IMR-90 (cell line): ENCODE data around the gene RAPSN. TPM values are rescaled to one million over a fixed set of nuclear protein-coding genes. Genes with fewer than 3 reads are reported as not detected.

Experiments
- ATAC-seq: fragments of 200-7000 bp; cut with Tn5 transposase; 2 replicates; pipeline ENCODE4 v1.9.1; 2020; ENCODE audit warnings: low read depth, mild to moderate bottlenecking, moderate library complexity
- BruUV-seq: library from RNA; stranded (reverse); fragments of 400-500 nt; replicated peaks from 2 replicates; lab custom pipeline; 2021; lab: Mats Ljungman, UMichigan
- CTCF ChIA-PET: fragments of 300-600 bp; formaldehyde crosslinking; extraction: SDS; loops from one replicate; lab custom pipeline; 2021; ENCODE audit warnings: antibody characterized with exemption; lab: Yijun Ruan, JAX
- POLR2A ChIA-PET: fragments of 300-600 bp; sonication (Branson Sonifier 250); formaldehyde crosslinking; loops from one replicate; lab custom pipeline; 2022; ENCODE audit warnings: antibody characterized with exemption; ENCODE audit not compliant: unreplicated experiment; lab: Charles Lee
- DNase-seq: peaks from one replicate; pipeline ENCODE4 v3.0.0; 2013
- H2AFZ ChIP-seq: replicated peaks from 2 replicates; pipeline ENCODE3; 2013; ENCODE audit warnings: low read length, mild to moderate bottlenecking; ENCODE audit not compliant: poor library complexity
- H2AK5ac ChIP-seq: 2 replicates; pipeline ENCODE4 v1.6.1; 2013; ENCODE audit warnings: low read depth, low read length, inconsistent platforms
- H2AK9ac ChIP-seq: replicated peaks from 2 replicates; pipeline ENCODE3; 2013; ENCODE audit warnings: mild to moderate bottlenecking, low read depth, low read length, moderate library complexity; ENCODE audit not compliant: poor library complexity
- H2BK120ac ChIP-seq: 2 replicates; pipeline ENCODE4 v1.6.1; 2013; ENCODE audit warnings: low read depth, low read length, inconsistent platforms
- H2BK15ac ChIP-seq: 3 replicates; pipeline ENCODE4 v1.6.1; 2013; ENCODE audit warnings: low read depth, low read length, inconsistent platforms
- H2BK20ac ChIP-seq: 2 replicates; pipeline ENCODE4 v1.6.1; 2013; ENCODE audit warnings: low read depth, mild to moderate bottlenecking, inconsistent platforms, low read length, moderate library complexity
- H2BK5ac ChIP-seq: 2 replicates; pipeline ENCODE4 v1.6.1; 2013; ENCODE audit warnings: mild to moderate bottlenecking, low read depth, low read length, inconsistent platforms; ENCODE audit not compliant: poor library complexity, severe bottlenecking
- H3K14ac ChIP-seq: replicated peaks from 2 replicates; pipeline ENCODE4 v1.6.1; 2013; ENCODE audit warnings: low read depth, low read length, inconsistent platforms
- H3K18ac ChIP-seq: 2 replicates; pipeline ENCODE4 v1.6.1; 2013; ENCODE audit warnings: low read depth, low read length, control low read depth
- H3K23ac ChIP-seq: 2 replicates; pipeline ENCODE4 v1.6.1; 2013; ENCODE audit warnings: low read depth, low read length, inconsistent platforms
- H3K27ac ChIP-seq: 2 replicates; pipeline ENCODE4 v1.5.1; 2013; ENCODE audit warnings: mild to moderate bottlenecking, control low read depth, low read length; ENCODE audit not compliant: insufficient read depth
- H3K27me3 ChIP-seq: 2 replicates; pipeline ENCODE4 v1.6.1; 2013; ENCODE audit warnings: low read length; ENCODE audit not compliant: control insufficient read depth, insufficient read depth
- H3K36me3 ChIP-seq: 2 replicates; pipeline ENCODE4 v1.6.1; 2013; ENCODE audit warnings: low read length, mixed read lengths; ENCODE audit not compliant: control insufficient read depth, insufficient read depth
- H3K4ac ChIP-seq: 2 replicates; pipeline ENCODE4 v1.6.1; 2013; ENCODE audit warnings: low read depth, low read length, inconsistent platforms
- H3K4me1 ChIP-seq: 2 replicates; pipeline ENCODE4 v1.6.1; 2013; ENCODE audit warnings: low read length, mixed read lengths; ENCODE audit not compliant: control insufficient read depth, insufficient read depth
- H3K4me2 ChIP-seq: 2 replicates; pipeline ENCODE4 v1.6.1; 2013; ENCODE audit warnings: low read depth, mild to moderate bottlenecking, control low read depth, low read length, moderate library complexity
- H3K4me3 ChIP-seq: 2 replicates; pipeline ENCODE4 v1.5.1; 2013; ENCODE audit warnings: low read depth, mild to moderate bottlenecking, control low read depth, low read length, moderate library complexity; ENCODE audit not compliant: insufficient read depth
- H3K56ac ChIP-seq: 2 replicates; pipeline ENCODE4 v1.6.1; 2013; ENCODE audit warnings: low read length, inconsistent platforms; ENCODE audit not compliant: insufficient read depth; ENCODE audit errors: extremely low read depth
- H3K79me1 ChIP-seq, 2 experiments: 2 replicates each; pipeline ENCODE4 v1.6.1; 2013; ENCODE audit warnings: low read length in 2 of 2, inconsistent platforms in 1 of 2, low read depth in 1 of 2
- H3K9ac ChIP-seq: 2 replicates; pipeline ENCODE4 v1.6.1; 2013; ENCODE audit warnings: low read depth, low read length, control low read depth
- H3K9me1 ChIP-seq: 2 replicates; pipeline ENCODE4 v1.6.1; 2013; ENCODE audit warnings: low read length, inconsistent platforms; ENCODE audit not compliant: insufficient read depth
- H3K9me3 ChIP-seq: 2 replicates; pipeline ENCODE4 v1.6.1; 2013; ENCODE audit warnings: low read length; ENCODE audit not compliant: control insufficient read depth, insufficient read depth
- H4K20me1 ChIP-seq: 2 replicates; pipeline ENCODE4 v1.6.1; 2013; ENCODE audit warnings: low read length, inconsistent platforms; ENCODE audit not compliant: insufficient read depth
- H4K5ac ChIP-seq: 2 replicates; pipeline ENCODE4 v1.6.1; 2013; ENCODE audit warnings: mild to moderate bottlenecking, low read depth, low read length, control low read depth
- H4K8ac ChIP-seq, 2 experiments: 2 replicates each; pipeline ENCODE4 v1.6.1; 2013; ENCODE audit warnings: low read depth in 2 of 2, low read length in 2 of 2, control low read depth in 1 of 2, inconsistent platforms in 1 of 2
- H4K91ac ChIP-seq: 2 replicates; pipeline ENCODE4 v1.6.1; 2013; ENCODE audit warnings: low read depth, low read length, inconsistent platforms; ENCODE audit not compliant: insufficient read depth
- BHLHE40 ChIP-seq: fragments of 150-350 bp; IDR thresholded peaks from 2 replicates; pipeline ENCODE4 v1.6.1; 2016; ENCODE audit warnings: mild to moderate bottlenecking, low read depth, low read length
- CEBPB ChIP-seq: IDR thresholded peaks from 2 replicates; pipeline ENCODE4 v1.6.1; 2012; ENCODE audit warnings: low read depth, low read length, improper control_type of control experiment
- CHD1 ChIP-seq: IDR thresholded peaks from 2 replicates; pipeline ENCODE4 v1.6.1; 2012; ENCODE audit warnings: low read depth, low read length, improper control_type of control experiment
- CTCF ChIP-seq: conservative IDR thresholded peaks from 2 replicates; pipeline ENCODE4 v1.5.1; 2012; ENCODE audit warnings: mild to moderate bottlenecking, low read depth, low read length, improper control_type of control experiment
- ELK1 ChIP-seq: fragments of 150-350 bp; IDR thresholded peaks from 2 replicates; pipeline ENCODE4 v1.6.1; 2016; ENCODE audit warnings: low read depth, mild to moderate bottlenecking, low read length, moderate library complexity, borderline replicate concordance
- FOS ChIP-seq: fragments of 150-350 bp; IDR thresholded peaks from 2 replicates; pipeline ENCODE4 v1.6.1; 2016; ENCODE audit warnings: low read depth, low read length
- MAFK ChIP-seq: IDR thresholded peaks from 2 replicates; pipeline ENCODE4 v1.6.1; 2012; ENCODE audit warnings: low read depth, low read length, improper control_type of control experiment
- MAZ ChIP-seq: IDR thresholded peaks from 2 replicates; pipeline ENCODE4 v1.6.1; 2012; ENCODE audit warnings: low read depth, mild to moderate bottlenecking, low read length, improper control_type of control experiment, moderate library complexity, borderline replicate concordance
- MXI1 ChIP-seq: IDR thresholded peaks from 2 replicates; pipeline ENCODE4 v1.6.1; 2012; ENCODE audit warnings: low read depth, mild to moderate bottlenecking, low read length, moderate library complexity, borderline replicate concordance
- NFE2L2 ChIP-seq: fragments of 150-350 bp; IDR thresholded peaks from 2 replicates; pipeline ENCODE4 v1.6.1; 2016; ENCODE audit warnings: low read depth, mild to moderate bottlenecking, low read length
- POLR2A ChIP-seq: IDR thresholded peaks from 2 replicates; pipeline ENCODE4 v1.6.1; 2012; ENCODE audit warnings: mild to moderate bottlenecking, low read depth, low read length
- RAD21 ChIP-seq: IDR thresholded peaks from 2 replicates; pipeline ENCODE4 v1.6.1; 2012; ENCODE audit warnings: low read length, improper control_type of control experiment
- RCOR1 ChIP-seq: IDR thresholded peaks from 2 replicates; pipeline ENCODE4 v1.6.1; 2012; ENCODE audit warnings: mild to moderate bottlenecking, low read length, improper control_type of control experiment; ENCODE audit not compliant: insufficient replicate concordance
- RFX5 ChIP-seq: IDR thresholded peaks from 2 replicates; pipeline ENCODE4 v1.8.0; 2012; ENCODE audit warnings: low read depth, mild to moderate bottlenecking, low read length, moderate library complexity
- SMC3 ChIP-seq: fragments of 150-350 bp; IDR thresholded peaks from 2 replicates; pipeline ENCODE4 v1.6.1; 2016; ENCODE audit warnings: low read depth, mild to moderate bottlenecking, antibody characterized with exemption, low read length, moderate library complexity
- USF2 ChIP-seq: fragments of 150-350 bp; IDR thresholded peaks from 2 replicates; pipeline ENCODE4 v1.6.1; 2017; ENCODE audit warnings: mild to moderate bottlenecking, antibody characterized with exemption, low read length, low read depth
- WGBS, 2 experiments: methylation state at CpG; one replicate each; pipeline versions ENCODE4 v1.1.5 to v1.1.7; 2013; ENCODE audit warnings: missing lambda C conversion rate in 2 of 2; ENCODE audit not compliant: insufficient read length in 1 of 2; ENCODE audit errors: extremely low coverage in 2 of 2; 5-methylcytosine and 5-hydroxymethylcytosine counted together
- dilution Hi-C: fragments of 300-500 bp; cut with HindIII; formaldehyde crosslinking; loops from one replicate; pipeline ENCODE4 v1.14.3; 2018; ENCODE audit warnings: low sequenced_read_pairs; ENCODE audit not compliant: unreplicated experiment
- in situ Hi-C: fragments of 300-500 bp; cut with MboI; formaldehyde crosslinking; loops from 3 replicates; pipeline ENCODE4 v1.14.3; 2019; ENCODE audit warnings: low sequenced_read_pairs, inconsistent platforms, mixed read lengths
- intact Hi-C: fragments of 100-400 bp; cut with micrococcal nuclease; formaldehyde crosslinking; loops from 2 replicates; pipeline ENCODE4 v1.10.0; 2022
- polyA plus RNA-seq, 3 experiments: library from polyadenylated mRNA; depleted of rRNA; stranded (reverse); fragments of >200 nt; gene quantifications; 2 replicates each; pipeline ENCODE4 v1.2.3, GENCODE V29; 2012; ENCODE audit warnings: low replicate concordance in 1 of 3
- total RNA-seq: library from RNA; depleted of rRNA; stranded (reverse); fragments of >200 nt; gene quantifications from 2 replicates; pipeline ENCODE4 v1.2.3, GENCODE V29; 2012

The RAPSN gene
- total and polyA plus RNA-seq, 2 of the 4 experiments (the other 2 are of a cell fraction) = 0.03 TPM; not detected in 1

GRCh38 chr11:47467357-47467756 lies 18.4 kb upstream of the RAPSN start:
- peak; percentile 5; the same call in 1 of the 2 replicates for ATAC-seq
- Histone ChIP-seq H3K18ac (no peak overlapping the region), H3K9me1 (peaks cover 15% of the 10 kb centered on the region), H3K4ac (no peak overlapping the region; the same call in 1 of the 2 replicates), H2AK9ac (peak overlapping the region; percentile 7), H3K23ac (no peak overlapping the region), H3K4me1 (peaks cover 12% of the 10 kb centered on the region), H2AFZ (no peak overlapping the region), H3K79me1 (peaks cover 56 to 78% of the 10 kb centered on the region in 2 experiments), H3K9me3 (no peaks in the 10 kb centered on the region), H4K20me1 (peaks cover 27% of the 10 kb centered on the region), H3K4me2 (no peak overlapping the region), H4K8ac (no peak overlapping the region), H3K27ac (no peak overlapping the region), H3K9ac (no peak overlapping the region), H2AK5ac (no peak overlapping the region), H3K36me3 (peaks cover 41% of the 10 kb centered on the region), H3K14ac (no peak overlapping the region), H4K91ac (no peak overlapping the region), H4K5ac (no peak overlapping the region), H2BK5ac (no peak overlapping the region), H2BK120ac (no peak overlapping the region), H3K4me3 (no peak overlapping the region), H2BK20ac (no peak overlapping the region), H3K56ac (no peak overlapping the region), H3K27me3 (no peaks in the 10 kb centered on the region), H2BK15ac (no peak overlapping the region)
- in situ Hi-C loops = no loop called here
- dilution Hi-C loops = no loop called here
- no peak for DNase-seq
- TF ChIP-seq USF2 = no peak
- TF ChIP-seq MAZ = no peak
- TF ChIP-seq SMC3 = no peak
- TF ChIP-seq RAD21 = no peak
- TF ChIP-seq POLR2A = no peak
- TF ChIP-seq CHD1 = no peak
- TF ChIP-seq CTCF = no peak
- no peak for TF ChIP-seq ELK1
- no peak for TF ChIP-seq MAFK
- TF ChIP-seq NFE2L2 = no peak
- TF ChIP-seq MXI1 = no peak
- no peak for TF ChIP-seq FOS
- TF ChIP-seq CEBPB = no peak
- TF ChIP-seq BHLHE40 = no peak
- no peak for TF ChIP-seq RCOR1
- TF ChIP-seq RFX5 = no peak
- CTCF ChIA-PET = no interaction called here
- intact Hi-C loops = no loop called here
- POLR2A ChIA-PET = no interaction called here
- WGBS, 2 experiments = 100% methylated on average over 3 of the region's 7 CpGs; no CpG with 5 or more reads in 1 of the 2 experiments
- BruUV-seq = no TSS peak
